NCI-H146 (cell line): Measurements from ENCODE around the gene BAHCC1.

Experiments
- DNase-seq: peaks from one replicate; lab custom pipeline; 2025; lab: John Stamatoyannopoulos, UW

The BAHCC1 gene

DNA sequence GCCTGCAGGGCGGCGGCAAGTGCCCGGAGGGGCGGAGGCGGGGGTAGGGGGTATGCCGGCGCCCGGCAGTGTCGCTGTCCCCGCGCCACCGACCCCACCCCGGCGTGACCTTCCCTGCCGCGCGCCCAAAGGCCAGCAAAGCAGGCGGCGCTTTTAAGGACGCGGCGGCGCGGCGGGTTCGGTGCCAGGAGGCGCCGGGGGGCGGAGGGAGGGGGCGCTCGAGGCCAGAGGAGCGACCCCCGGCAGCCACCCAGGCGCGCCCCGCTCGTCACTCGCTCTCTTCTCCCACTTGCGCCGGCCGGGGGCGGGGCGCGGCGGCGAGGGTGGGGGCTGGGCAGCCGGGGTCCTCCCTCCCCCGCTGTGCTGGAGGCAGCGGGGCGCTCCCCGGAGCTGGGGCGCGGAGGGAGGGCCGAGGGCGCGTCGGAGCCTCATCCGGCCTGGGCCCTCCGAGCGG is 8.6 kb upstream of the BAHCC1 start:
- peak; percentile 40 for DNase-seq

DNA sequence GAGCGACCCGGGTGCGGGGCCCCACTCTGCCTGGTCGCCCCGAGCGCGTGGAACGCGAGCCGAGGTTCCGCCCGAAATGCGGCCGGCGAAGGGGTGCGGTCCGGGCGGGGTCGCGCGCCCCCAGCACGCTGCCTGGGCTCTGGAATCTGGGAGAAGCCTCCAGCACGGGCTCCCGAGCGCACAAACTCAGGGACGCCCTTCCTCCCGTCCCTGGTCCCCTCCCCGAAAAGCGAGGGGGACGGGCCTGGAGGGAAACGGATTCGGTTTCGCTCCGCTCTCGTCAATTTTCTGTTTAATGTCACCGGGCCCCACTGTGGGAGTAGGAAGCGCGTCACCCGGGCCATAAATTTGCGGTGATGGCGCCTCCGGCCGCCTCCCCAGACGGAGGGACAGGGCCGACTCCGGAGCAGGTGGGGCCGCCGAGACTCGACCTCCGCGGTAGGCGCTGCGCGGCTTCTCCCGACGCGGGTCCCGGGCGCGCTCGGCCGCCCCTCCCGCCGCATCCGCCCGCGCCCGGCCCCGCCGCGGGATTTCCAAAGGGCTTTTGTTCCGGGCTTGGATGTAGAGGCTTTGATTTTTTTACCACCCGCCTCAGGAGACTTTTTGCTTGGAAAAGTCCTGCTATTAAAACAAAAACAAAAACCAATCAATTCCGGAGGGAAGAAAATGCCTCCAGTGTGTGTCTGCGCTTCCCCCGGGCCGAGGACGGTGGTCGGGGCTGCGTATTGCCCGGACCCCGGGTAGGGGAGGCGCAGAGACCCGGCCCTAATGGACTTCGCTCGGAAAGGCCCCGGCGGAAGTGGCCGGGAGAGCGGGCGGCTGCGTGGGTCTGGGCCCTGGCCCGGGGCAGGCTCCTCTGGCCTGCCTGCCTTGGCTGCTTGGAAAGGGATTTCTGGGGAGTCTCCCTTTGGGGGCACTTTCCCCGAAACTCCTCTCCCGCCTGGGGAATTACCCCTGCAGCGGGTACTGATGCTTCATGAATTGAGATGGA is 7.9 kb upstream of the BAHCC1 start:
- DNase-seq: peak; percentile 60

DNA sequence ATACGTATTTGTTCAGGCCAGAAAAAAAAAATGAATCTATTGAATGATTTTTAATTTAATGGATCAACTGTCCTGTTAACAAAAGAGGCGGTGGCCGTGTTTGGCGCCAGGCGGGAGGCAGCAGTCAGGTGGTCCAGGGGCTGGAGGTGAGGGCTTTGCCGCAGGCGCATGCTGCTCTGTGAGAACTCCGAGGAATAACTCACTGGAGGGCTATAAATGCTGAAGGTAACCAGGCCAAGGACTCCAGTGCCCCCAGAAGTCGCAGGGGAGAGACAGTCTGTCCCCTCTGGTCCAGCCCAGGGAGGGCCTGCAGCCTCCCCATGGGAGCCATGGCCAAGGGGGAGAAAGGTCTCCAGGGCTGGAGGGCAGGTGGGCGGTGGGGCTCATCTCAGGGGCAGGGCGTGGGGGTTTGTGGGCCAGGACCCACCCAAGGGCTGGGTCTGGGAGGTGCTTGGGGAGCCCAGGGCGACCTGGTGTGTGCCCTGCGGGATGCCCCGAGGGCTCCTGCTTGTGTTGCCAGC is 7.1 kb upstream of the BAHCC1 start:
- peak; percentile 82 for DNase-seq

DNA sequence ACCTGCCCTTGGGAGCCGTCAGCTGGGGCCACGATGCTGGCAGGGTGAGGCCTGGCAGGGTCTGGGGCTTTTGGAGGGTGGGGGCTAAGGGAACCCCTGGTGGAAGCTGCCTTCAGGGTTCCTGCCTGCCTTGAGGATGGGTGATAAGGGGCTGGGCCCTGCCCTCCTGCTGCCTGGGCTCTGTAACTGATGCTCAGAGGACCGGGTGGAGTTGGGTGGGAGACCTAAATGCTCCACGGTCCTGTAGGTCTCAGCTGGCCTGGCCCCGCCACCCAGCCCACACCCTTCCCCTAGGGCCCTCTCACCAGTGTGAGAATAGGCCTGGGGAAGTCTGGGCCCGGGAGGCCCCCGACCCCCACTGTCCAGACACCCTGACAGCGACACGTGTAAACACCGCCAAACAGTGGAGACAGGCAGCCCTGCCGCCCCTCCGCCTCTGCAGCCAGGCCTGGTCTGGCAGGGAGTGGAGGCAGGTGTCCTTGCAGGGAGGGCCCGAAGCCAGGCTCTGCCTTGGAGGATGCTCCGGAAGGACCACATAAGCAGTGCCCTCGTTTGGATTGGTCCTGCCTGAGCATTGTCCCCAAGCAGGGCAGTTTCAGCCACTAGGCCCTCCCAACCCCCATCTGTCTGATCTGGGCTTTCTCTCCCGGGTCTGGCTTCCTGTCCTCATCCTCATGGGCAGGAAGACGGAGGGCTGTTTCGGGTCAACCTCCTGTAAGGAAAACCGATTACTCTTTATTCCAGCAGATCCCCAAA is 6.5 kb upstream of the BAHCC1 start:
- peak; percentile 70 for DNase-seq

DNA sequence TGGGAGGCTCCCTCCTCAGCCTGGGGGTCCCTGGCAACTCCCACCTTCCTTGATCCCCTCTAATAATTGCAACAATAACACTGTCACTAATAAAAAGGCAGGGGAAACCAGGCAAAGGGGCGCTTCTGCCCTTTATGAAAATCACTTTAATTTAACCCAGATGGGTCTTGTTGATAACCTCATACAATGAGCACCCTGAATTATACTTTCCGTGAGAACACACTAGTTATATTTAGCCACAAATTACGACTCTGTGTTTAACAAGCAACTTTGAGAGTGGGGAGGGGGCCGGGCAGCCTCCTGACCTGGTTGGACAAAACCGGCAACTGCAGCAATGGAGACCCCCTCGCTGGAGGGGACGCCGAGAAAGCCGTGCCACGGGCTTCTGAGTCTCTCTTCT is 5.7 kb upstream of the BAHCC1 start:
- no peak for DNase-seq

DNA sequence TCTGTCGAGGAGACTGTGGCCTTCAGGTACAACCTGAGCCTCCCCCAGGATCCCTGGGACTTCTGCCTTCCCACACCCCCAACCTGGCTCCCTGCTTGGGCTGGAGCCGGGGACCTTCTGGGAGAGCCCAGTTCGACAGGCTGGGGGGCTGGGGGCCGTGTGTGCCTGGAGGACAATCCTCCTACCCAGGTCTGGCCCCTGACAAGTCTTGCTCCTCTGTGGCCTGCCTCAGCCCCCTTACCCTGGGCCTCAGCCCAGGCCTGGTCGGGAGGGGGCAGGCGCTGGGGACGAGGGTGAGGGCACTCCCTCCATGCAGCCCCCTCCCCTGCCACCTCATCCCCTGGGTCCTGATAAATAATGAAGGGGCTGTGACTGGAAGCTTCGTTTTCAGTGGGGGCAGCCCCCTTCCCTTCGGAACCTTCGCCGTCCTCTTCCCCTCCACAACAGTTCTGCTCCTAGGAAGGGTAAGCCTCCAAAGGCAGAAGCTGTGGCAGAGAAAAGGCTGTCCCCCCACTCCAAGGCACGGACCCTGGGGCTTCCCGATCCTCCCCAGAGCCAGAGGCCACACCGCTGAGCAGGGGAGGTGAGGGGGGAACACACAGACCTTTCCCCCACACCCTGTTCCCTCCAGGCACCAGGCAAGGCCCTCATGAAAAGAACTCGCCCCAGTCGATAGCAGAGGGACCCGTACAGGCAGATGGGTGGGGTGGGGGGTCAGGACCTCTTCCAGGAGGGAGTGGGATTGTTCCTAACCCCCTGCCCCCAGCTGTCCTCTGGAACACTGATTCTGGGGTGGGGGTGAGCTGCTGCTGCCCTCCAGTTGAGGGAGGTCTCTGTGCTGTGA is 5.0 kb upstream of the BAHCC1 start:
- DNase-seq: no peak

DNA sequence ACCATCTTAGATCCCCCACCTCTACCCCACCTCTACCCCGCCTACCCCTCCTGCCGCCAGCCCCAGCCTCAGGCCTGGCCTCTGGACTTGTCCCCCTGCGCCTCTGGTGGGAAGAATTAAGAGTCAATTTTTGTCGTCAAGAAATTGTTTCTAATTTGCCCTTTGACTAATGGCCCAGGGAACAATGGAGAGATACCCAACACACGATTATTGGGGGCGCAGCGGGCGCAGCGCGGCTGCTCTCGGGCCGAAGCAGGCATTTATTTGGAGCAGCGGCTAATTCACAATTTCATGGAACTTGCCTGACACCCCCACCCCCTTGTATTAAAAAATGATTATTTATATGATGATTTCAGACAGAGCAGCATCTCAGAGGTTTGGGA is 4.4 kb upstream of the BAHCC1 start:
- no peak for DNase-seq

DNA sequence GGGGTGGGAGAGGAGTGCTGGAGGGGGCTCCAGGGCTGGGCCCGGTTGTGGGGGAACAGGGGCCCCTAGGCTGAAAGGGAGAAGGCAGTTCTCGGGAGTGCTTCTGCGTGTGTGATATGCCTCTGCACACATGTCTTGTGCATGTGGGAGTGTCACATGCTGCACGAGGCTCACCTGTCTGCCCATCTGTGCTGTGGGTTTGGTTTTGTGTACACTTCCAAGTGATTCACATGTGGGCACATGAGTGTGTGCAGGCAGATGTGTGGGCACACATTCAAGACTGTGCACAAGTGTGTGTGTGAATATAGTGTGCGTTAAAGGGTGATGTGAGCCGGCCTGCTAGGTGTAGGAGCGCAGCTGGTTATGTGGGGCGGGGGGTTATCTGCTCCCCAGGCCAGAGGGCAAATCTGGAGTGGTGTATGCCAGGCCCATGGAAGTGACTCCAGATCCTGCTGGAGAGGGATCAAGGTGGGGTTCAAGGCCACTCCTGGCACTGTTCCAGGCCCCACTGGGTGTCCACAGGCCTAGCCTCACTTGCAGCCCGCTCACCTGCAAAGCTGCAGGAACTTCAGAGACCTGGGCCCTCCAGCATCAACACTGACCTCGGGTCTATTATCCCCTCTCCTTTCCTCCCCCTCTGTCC is 3.8 kb upstream of the BAHCC1 start:
- DNase-seq: no peak

DNA sequence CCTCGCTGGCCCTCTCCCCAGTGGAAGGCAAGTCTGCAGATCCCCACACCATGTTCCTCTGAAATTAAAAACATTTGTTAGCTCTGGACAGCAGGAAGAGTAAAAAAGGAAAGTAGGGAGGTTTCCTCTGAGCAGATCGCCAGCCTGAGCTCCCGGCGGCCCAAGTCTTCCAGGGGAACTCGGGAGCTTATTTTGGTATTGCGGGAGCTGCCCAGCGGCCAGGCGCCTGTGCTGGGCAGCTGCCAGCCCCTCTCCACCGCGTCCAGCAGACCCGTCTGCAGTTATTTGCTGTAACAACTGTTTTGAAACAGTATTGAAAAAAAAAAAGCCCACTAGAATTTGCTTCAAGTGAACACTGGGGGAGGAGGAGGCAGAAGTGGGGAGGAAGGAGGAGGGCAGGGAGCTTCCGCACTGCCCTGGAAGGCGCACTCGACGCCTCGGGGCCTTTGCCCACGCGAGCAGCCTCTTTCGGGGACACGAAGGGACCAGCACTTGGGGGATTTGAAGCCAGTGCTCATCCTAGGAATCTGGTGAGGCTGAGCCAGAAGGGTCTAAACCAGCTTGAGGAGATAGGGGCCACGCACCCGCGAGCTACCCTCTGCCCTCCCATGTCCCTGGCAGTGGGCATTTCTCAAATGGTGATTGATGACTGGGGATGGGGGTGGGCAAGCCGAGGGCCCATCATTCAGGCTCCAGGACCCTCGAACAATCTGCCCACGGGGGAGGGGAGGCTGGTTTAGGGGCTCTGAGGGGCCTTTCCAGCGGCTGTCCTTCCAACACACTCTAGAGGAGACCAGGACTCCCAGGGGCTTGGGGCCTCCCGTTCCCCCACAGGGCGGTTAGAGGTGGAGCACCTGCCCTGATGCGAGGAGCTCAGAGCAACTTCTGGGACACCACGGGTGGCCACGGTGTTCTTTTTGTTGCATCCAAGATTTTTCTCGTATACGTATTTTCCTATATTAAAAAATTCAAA is 3.0 kb upstream of the BAHCC1 start:
- DNase-seq: no peak

DNA sequence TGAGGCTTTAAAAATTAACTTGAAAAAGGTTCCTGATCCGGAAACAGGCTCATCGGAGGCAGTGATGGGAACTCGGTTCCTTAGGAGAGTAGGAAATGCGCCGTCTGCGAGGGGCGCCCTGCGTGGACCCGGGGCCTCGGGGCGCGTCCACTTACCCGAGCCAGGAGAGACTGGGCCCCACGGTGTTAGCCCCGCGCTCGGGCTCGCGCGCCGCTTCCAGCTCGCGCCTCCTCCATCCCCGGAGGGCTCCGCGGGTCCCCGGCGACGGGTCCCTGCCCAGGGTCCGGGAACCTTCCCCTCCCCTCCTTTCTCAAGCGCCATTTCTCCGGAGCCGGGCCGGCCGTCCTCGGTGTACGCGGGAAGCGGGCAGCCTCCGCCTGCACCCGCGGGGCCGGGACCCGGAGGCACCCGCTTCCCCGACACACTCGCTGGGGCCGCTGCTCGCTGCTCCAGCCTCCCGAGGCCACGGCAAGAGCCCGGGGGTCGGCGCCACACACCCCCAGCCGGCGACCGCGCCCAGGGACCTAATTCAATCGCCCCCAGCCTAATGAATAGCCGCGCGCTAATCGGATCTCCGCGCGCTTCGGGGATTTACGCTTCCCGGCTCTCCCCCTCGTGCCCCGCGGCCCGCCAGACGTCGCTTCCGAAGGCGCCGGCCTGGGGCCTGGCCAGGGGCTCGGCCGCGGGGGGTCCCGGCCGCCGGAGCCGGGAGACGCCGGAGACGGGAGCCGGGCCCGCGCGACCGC is 2.2 kb upstream of the BAHCC1 start:
- DNase-seq: peak; percentile 52

DNA sequence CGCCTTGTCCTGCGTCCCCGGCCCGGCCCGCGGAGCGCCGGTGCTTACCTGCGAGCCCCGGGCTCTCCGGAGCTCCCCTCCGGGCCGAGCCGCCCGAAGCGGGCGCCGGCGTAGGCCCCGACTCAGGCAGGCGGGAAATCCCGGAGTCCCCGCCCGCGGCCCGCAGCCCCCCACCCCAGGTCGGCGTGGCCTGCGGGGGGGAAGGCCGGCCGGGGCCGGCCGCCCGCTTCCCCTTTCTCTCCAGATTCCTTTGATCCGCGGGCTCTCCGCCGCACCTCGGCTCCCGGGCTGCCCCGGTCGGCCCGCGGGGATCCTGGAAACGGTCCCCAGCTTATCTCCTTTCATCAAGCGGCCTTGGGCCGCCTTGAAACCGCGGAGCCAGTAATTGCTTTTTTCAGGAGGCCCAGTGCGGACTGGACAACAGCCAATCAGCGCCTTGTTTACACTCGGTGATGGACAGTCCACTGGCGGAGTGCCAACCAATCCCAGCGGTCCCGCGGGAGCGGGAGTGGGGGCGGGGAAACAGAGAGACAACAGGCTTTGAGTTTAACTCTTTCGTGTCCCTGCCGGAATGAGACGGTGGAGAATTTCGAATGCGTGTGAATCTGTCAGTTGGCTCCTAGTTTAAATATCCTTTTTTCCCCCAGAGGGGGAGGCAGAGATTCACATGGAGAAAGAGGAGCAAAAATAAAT is 1.4 kb upstream of the BAHCC1 start:
- DNase-seq: peak; percentile 99

DNA sequence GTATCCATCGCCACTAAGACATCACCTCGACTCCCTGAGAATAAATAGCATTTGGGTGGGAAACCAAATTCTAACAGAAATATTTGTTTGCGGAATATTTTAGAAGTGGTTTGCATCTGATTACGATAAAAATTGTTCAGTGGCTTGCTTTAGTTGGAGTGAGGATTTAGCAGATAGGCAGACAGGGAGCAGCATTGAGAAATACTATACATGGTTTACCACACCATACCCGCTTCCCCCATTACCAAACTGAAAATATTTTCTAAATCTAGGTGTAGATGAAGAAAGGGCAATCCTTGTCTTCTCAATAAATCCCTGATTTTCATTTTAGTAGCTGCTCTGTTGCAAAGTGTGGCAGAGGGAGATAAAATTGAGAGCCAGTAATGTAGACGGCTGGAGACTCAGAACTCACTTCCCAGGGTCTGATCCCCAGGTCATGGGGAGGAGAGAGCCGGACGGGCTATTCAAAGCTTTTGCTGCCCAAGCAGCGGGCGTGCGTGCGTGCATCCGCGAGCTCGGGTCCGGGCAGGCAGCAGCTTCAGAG is 808 bp upstream of the BAHCC1 start:
- peak; percentile 71 for DNase-seq

DNA sequence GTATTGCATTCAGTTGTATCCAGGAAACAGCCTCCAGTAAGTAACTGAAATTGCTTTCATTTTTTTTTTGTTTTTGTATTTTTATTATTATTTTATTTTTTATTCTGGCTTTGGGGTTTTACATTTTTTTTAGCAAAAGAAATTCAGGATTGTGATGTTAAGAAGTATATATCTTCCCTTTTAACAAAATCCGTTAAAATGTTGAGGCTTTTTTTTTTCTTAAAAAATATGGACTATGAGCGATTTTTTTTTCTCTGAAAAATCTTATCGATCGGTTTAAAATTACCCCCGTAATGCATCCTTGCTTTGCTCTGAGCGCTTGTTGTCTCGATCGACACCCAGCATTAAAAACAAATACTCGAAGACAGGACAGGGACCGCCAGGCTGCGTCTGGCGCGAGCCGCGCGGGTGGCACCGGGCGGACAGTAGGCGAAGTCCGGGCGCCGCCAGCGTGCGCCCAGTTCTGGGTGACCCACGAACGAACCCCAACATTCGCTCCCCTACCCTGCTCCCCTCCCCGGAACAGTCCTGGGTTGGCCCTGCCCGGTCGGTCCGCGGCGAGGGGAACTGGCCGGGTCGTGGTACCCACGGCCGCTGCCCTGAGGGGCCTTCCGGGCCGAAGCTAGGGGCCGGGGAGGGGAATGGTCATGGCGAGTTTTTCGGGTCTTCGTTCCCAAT is 482 bp downstream of the BAHCC1 start:
- peak; percentile 69 for DNase-seq

DNA sequence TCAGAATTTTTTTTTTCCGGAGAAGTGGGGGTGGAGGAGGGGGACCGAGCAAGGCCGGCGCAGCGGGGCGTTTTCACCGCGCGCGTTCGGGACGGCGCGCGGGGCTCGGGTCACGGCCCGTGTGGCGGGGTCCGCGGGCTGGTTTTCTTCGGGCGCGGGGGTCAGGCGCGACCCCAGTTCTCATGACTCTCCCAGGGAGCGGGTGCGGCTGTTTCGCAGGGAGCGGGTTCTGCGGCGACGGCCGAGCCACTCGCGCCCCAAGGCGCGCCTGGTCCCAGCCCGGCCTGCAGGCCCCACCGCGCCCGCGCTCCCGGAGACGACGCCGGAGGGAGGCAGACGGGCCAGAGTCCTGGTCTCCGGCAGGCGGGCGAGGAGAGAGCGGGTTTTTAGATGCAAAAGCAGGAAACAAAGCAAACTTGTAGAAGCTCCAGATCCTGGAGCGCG is 1.0 kb downstream of the BAHCC1 start:
- no peak for DNase-seq

DNA sequence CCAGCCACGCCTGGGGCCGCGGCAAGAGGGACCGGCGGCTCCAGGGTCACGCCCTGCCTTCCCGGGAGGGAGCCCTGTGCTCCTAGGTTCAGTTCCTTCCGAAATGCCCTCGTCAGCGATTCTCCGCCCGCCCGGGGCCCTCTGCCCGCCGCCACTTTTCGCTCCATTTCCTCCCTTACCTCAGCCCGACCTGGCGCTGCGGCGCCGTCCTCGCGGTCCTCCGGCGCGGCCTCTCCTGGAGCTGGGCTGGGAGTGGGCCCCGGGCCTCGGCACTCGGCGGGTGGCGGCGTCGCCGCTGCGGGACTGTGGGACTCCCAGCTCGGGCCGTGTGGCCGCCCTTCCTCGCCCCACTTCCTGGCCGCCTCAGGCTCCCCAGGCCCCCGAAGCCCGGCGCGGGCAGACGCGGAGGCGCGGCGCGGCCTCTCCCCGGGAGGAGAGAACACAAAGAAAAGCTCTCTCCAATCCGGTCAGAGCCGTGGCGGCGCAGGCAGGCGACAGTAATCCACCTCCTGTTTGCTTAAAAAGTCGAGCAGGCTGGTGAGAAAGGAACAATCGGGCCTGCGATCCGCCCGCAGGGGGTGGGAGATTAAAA is 1.6 kb downstream of the BAHCC1 start:
- DNase-seq: peak; percentile 88

DNA sequence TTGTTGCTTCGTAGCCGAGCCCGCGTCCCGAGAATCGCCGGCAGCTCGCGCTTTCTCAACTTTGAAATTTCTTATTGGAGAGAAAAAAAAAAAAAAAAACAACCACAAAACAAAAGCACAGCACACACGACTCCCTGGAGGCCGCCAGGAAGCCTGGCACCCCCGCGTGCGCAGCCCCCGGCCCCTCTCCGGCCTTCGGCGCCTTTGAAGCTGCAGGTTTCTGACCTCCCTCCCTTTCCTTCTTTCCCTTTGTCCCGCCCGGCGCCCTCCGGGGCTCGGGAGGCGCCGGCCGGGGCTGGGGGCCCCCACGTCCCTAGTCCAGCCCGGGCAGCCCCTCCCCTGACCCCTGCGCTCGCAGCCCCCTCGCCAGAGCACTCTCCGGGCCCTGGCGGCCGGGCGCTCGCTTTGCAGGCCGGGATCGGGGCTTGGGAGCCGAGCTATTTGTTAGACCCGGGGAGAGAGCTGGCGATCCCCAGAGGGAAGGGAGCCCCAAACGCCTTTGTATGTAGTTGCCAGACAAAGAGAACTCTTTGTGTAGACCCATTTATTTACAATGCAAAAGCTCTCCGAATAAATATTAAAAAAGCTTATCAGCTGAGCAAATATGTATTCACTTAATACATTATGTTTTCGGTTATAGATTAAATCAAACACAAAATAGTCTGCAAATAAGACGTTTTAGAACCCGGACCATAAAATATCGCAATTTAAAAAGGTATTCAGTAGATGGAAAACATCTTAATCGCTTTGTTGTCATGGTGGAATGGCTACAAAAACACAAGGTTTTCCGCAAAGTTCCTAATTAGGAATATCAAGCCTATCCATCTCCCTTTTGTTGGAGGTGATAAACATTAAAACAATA is 2.3 kb downstream of the BAHCC1 start:
- DNase-seq: peak; percentile 83
